A549 (cell line): ENCODE data around the gene TNS3. TPM values are rescaled to one million over a fixed set of nuclear protein-coding genes. Genes with fewer than 3 reads are reported as not detected.
A peak's percentile ranks its signal among the peaks of the same experiment; 100 is the strongest.

ENCODE experiments used
- ATOH8 ChIP-seq: fragments of 250-450 bp; sonication (Bioruptor Pico); IDR thresholded peaks from 2 replicates; pipeline ENCODE4 v1.5.0; 2020; ENCODE audit warnings: low read depth, mild to moderate bottlenecking, moderate library complexity
- BCL3 ChIP-seq: fragments of >200 bp; sonication (Bioruptor Twin); formaldehyde crosslinking; IDR thresholded peaks from 3 replicates; pipeline ENCODE4 v1.6.1; 2016
- CHD4 ChIP-seq: fragments of 200-600 bp; sonication (generic); IDR thresholded peaks from 2 replicates; pipeline ENCODE4 v1.6.1; 2016; ENCODE audit warnings: antibody characterized with exemption, mild to moderate bottlenecking, borderline replicate concordance
- EHF ChIP-seq: fragments of 250-450 bp; sonication (Bioruptor Pico); IDR thresholded peaks from 2 replicates; pipeline ENCODE4 v1.5.0; 2020; ENCODE audit warnings: mild to moderate bottlenecking
- ESRRA ChIP-seq: fragments of 150-350 bp; IDR thresholded peaks from 2 replicates; pipeline ENCODE4 v1.6.1; 2014; ENCODE audit warnings: mild to moderate bottlenecking, low read length, borderline replicate concordance
- FOSB ChIP-seq: fragments of 250-450 bp; sonication (Bioruptor Pico); IDR thresholded peaks from 2 replicates; pipeline ENCODE4 v1.5.0; 2020; ENCODE audit warnings: mild to moderate bottlenecking, moderate library complexity
- HES2 ChIP-seq: fragments of >200 bp; sonication (Bioruptor Twin); formaldehyde crosslinking; IDR thresholded peaks from 2 replicates; pipeline ENCODE4 v1.6.1; 2016
- HMGXB4 ChIP-seq: fragments of 250-450 bp; sonication (Bioruptor Pico); IDR thresholded peaks from 2 replicates; pipeline ENCODE4 v1.5.0; 2021; ENCODE audit warnings: mild to moderate bottlenecking, moderate library complexity, borderline replicate concordance
- JUN ChIP-seq, 2 experiments: fragments of >200 bp; sonication (Bioruptor Twin); formaldehyde crosslinking; IDR thresholded peaks; 2 replicates in 1 of 2; 3 replicates in 1 of 2; pipeline ENCODE4 v1.6.1; 2016 to 2017
- JUNB ChIP-seq: fragments of >200 bp; sonication (Bioruptor Twin); formaldehyde crosslinking; IDR thresholded peaks from 2 replicates; pipeline ENCODE4 v1.6.1; 2016
- KDM1A ChIP-seq: fragments of 200-600 bp; sonication (generic); IDR thresholded peaks from 2 replicates; pipeline ENCODE4 v1.6.1; 2016; ENCODE audit warnings: low read depth, mild to moderate bottlenecking
- KDM5A ChIP-seq: fragments of 200-600 bp; sonication (generic); IDR thresholded peaks from 2 replicates; pipeline ENCODE4 v1.6.1; 2016; ENCODE audit warnings: antibody characterized with exemption, mild to moderate bottlenecking
- MAZ ChIP-seq: fragments of 150-350 bp; IDR thresholded peaks from 2 replicates; pipeline ENCODE4 v1.6.1; 2014; ENCODE audit warnings: antibody characterized with exemption, low read depth, low read length, borderline replicate concordance
- MYC ChIP-seq: IDR thresholded peaks from 2 replicates; pipeline ENCODE4 v1.6.1; 2012; ENCODE audit warnings: mild to moderate bottlenecking, inconsistent platforms, low read length, improper control_type of control experiment, borderline replicate concordance
- NFE2L2 ChIP-seq: fragments of 150-350 bp; conservative IDR thresholded peaks from 2 replicates; pipeline ENCODE4 v1.6.1; 2014; ENCODE audit warnings: low read length
- NR3C1 ChIP-seq: fragments of >200 bp; sonication (Bioruptor Twin); formaldehyde crosslinking; IDR thresholded peaks from 3 replicates; pipeline ENCODE4 v1.6.1; 2017
- PBX3 ChIP-seq: IDR thresholded peaks from 2 replicates; pipeline ENCODE4 v1.6.1; 2012
- PHF8 ChIP-seq: fragments of 200-600 bp; sonication (generic); IDR thresholded peaks from 2 replicates; pipeline ENCODE4 v1.6.1; 2016; ENCODE audit warnings: low read depth, mild to moderate bottlenecking, antibody characterized with exemption, moderate library complexity, borderline replicate concordance
- POLR2A ChIP-seq: IDR thresholded peaks from 2 replicates; pipeline ENCODE4 v1.6.1; 2012; ENCODE audit warnings: mild to moderate bottlenecking, low read length
- POLR2AphosphoS2 ChIP-seq: conservative IDR thresholded peaks from 2 replicates; pipeline ENCODE4 v1.6.1; 2012; ENCODE audit warnings: low read length, improper control_type of control experiment, inconsistent platforms
- RCOR1 ChIP-seq: fragments of 150-350 bp; IDR thresholded peaks from 2 replicates; pipeline ENCODE4 v1.6.1; 2014; ENCODE audit warnings: antibody characterized with exemption, low read length, low read depth
- RNF2 ChIP-seq: fragments of 200-600 bp; sonication (generic); IDR thresholded peaks from 2 replicates; pipeline ENCODE4 v1.6.1; 2016; ENCODE audit warnings: low read depth, mild to moderate bottlenecking, antibody characterized with exemption, moderate library complexity, borderline replicate concordance
- SMC3 ChIP-seq: fragments of >200 bp; sonication (Bioruptor Twin); formaldehyde crosslinking; IDR thresholded peaks from 3 replicates; pipeline ENCODE4 v1.6.1; 2018; ENCODE audit warnings: inconsistent platforms
- TP53 ChIP-seq: fragments of 250-450 bp; sonication (Bioruptor Pico); IDR thresholded peaks from 2 replicates; pipeline ENCODE4 v1.5.0; 2021; ENCODE audit warnings: mild to moderate bottlenecking, moderate library complexity
- ZC3H11A ChIP-seq: fragments of 450-650 bp; IDR thresholded peaks from 2 replicates; pipeline ENCODE4 v1.6.1; 2014; ENCODE audit warnings: antibody characterized with exemption, mild to moderate bottlenecking
- polyA plus RNA-seq, 4 experiments: library from polyadenylated mRNA; depleted of rRNA in 3 of 4; stranded (reverse); fragments of >200 nt; fragmentation: RNase III in 1 of 4; extraction: RNeasy Plus Mini Kit Qiagen cat#74134 plus additional on column Dnase treatment in 1 of 4; gene quantifications; 2 replicates in 3 of 4; 3 replicates in 1 of 4; pipeline ENCODE4 v1.2.3, GENCODE V29; 2011 to 2017

Gene TNS3
- polyA plus RNA-seq, 2 of the 4 experiments (the other 2 are of a cell fraction) = 107 to 134 TPM

GRCh38 chr7:47600199-47601118 lies 18.5 kb upstream of the TNS3 start (continued):
- no peak for TF ChIP-seq RNF2
- TF ChIP-seq ESRRA = no peak
- no peak for TF ChIP-seq ZC3H11A
- TF ChIP-seq PBX3 = peak; percentile 67; the same call in 1 of the 2 replicates
- TF ChIP-seq HMGXB4 (CRISPR knock-in tag) = no peak
- no peak for TF ChIP-seq KDM5A
- no peak for TF ChIP-seq JUN (IDR thresholded peaks at IDR 0.05)
- no peak for TF ChIP-seq JUNB
- no peak for TF ChIP-seq PHF8
- TF ChIP-seq NR3C1 = no peak
- no peak for TF ChIP-seq RCOR1
- no peak for TF ChIP-seq MYC
- 0 out of 2 replicates have a peak, but pooled peaks have one; percentile 20 for TF ChIP-seq POLR2A
- TF ChIP-seq TP53 (CRISPR knock-in tag) = no peak
- peak; percentile 21; the same call in 1 of the 2 replicates for TF ChIP-seq EHF (CRISPR knock-in tag)
- TF ChIP-seq MAZ = no peak
- no peak for TF ChIP-seq FOSB (CRISPR knock-in tag)
- no peak for TF ChIP-seq CHD4
- no peak for TF ChIP-seq POLR2AphosphoS2
- TF ChIP-seq BCL3 = no peak; the same call in 2 of the 3 replicates
- TF ChIP-seq SMC3 = no peak
- TF ChIP-seq KDM1A = no peak
- no peak; the same call in 1 of the 2 replicates for TF ChIP-seq ATOH8
- TF ChIP-seq NFE2L2 = no peak
- no peak for TF ChIP-seq HES2
